Raji (cell line): Measurements from ENCODE around the gene PPP4R2.

Experiments
- POLR2A ChIP-seq: IDR thresholded peaks from 2 replicates; pipeline ENCODE4 v1.6.1; 2011; ENCODE audit warnings: low read depth, low read length, control low read depth; ENCODE audit not compliant: insufficient read depth

Gene PPP4R2

GRCh38 chr3:73069187-73069586 is 72.6 kb downstream of the PPP4R2 start:
- TF ChIP-seq POLR2A: no peak

- TF ChIP-seq POLR2A: no peak
Measured at GRCh38 chr3:73069775-73070444, 73.3 kb downstream of the PPP4R2 start.

DNA sequence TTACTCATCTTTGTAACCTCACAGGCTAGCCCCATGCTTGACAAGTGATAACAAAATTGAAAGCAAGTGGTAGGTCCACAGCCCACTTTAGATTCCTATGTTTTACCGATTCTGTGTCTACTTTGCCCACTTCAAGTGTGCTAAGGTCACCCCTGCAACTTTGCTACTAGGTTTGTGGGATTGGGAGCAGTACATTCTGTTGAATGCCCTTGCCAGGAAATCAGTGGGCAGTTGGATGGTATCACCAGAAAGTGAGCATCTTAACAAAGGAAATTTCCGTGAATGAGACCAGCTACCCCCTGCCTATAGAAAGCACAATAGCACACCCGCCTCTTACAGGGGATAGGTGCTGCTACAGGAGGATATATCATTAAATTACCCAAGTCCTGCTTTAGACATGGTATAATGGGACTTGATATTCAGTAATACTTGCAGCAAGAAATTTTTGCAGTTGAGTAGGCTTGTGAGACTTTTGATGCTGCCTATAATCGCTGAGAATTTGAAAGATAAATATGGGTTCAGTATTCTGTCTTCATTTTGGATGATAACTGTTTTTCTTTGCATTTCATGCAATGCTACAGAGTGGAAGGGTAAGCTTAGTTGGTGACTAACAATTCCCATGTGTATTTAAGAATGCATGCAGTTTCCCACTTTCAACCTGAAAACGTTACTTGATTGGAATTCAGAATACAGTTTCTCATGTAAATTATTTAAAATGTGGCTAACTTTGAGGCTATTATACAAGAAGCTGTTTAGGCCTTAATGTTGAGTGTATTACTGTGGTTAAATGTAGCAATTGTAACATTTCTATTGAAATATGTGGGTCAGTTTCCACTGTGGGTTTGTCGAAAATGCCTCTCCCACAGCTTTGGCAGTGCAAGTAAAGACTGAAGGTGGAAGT is 74.3 kb downstream of the PPP4R2 start:
- TF ChIP-seq POLR2A: no peak

GRCh38 chr3:73071952-73072351 is 75.3 kb downstream of the PPP4R2 start:
- no peak for TF ChIP-seq POLR2A

- TF ChIP-seq POLR2A: no peak
Measured at GRCh38 chr3:73072634-73073033, 76.0 kb downstream of the PPP4R2 start.

- no peak for TF ChIP-seq POLR2A
Measured at GRCh38 chr3:73073091-73073707, 76.6 kb downstream of the PPP4R2 start.

DNA sequence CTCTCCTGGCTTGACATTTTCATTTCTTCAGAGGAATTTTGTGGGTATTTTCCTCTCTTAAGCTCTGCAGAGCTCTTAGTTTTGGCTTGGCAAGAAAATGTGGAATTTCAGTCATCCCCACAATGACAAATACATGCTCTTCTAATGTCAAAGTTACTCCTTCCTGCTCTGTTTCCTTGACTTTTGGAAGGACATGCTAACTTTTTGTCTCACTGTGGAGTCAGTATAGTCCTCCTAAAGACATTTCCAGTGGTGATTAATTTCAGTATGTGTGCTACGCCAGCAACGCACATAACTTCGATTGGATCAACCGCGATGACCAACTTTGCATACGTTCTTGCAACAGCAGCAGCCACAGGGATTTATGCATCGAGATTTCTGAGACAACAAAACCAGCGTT is 78.2 kb downstream of the PPP4R2 start:
- no peak for TF ChIP-seq POLR2A

DNA sequence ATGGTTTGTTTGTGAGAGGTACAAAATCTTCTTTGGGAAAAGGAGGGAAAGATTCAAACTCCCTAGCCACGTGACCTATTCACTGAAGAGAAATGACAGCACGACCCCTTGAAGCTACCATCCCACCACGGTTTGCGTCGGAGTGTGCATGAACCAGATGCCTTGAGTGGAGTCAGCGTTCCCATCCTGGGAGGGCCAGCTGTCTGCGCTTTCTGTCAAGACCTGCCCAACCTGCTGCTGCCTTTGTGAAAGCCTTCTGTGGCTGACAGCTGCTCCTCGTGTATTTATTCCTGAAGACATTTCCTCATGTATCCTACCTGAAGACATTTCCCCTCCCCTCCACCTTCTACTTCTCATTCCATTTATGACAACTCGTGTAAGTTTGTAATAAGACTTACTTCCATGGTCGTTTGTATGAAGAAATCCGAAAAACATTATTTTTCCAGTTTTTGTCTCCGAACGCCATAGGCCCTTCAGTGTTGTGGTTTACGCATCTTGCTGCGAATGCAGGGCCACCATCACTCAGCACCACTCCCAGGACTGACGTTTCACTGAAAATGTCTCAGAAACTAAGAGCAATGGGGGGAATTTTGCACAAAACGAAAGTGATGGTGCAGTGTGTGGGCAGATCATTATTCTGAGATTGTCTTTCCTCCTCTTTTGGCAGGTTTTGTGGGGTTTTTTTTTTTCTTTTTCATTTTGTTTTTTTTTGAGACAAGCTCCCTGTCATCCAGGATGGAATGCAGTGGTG is 83.8 kb downstream of the PPP4R2 start:
- no peak for TF ChIP-seq POLR2A

DNA sequence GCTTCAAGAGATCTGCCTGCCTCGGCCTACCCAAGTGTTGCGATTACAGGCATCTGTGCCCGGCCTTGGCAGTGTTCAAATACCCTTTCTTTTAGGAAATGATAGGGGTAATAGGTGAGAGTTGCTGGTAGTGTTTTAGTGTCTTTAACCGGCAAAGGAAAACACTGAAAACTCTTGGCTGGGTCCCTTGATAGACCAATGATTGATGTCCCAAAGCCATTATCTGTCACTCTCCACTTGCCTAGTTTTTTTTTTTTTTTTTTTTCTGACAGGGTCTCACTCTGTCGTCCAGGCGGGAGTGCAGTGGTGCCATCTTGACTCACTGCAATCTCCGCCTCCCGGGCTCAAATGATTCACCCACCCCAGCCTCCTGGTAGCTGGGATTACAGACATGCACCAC is 84.5 kb downstream of the PPP4R2 start:
- no peak for TF ChIP-seq POLR2A

- no peak for TF ChIP-seq POLR2A
Measured at GRCh38 chr3:73084170-73084569, 87.6 kb downstream of the PPP4R2 start.

- no peak for TF ChIP-seq POLR2A
Measured at GRCh38 chr3:73086071-73086494, 89.5 kb downstream of the PPP4R2 start.

- no peak for TF ChIP-seq POLR2A
Measured at GRCh38 chr3:73094129-73094528, 97.5 kb downstream of the PPP4R2 start.

DNA sequence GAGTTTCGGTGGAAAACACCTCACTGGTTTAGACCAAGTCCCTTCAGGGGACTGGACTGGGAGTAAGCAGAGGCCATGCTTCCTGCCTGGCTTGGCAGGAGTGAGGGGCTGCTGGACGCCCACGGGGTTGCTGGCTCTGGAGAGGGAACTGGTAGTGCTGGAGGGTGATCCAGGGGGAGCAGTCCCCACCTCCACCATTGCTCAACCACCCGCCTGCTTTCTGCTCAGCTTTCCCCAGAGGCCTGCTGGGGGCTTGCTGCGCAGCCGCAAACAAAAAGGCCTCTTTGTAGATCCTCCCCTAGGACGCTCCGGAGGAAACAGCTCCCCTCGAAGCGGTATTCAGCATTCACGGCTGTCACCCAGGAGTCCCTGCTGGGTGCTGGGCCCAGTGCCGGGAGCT is 98.3 kb downstream of the PPP4R2 start:
- TF ChIP-seq POLR2A: no peak

DNA sequence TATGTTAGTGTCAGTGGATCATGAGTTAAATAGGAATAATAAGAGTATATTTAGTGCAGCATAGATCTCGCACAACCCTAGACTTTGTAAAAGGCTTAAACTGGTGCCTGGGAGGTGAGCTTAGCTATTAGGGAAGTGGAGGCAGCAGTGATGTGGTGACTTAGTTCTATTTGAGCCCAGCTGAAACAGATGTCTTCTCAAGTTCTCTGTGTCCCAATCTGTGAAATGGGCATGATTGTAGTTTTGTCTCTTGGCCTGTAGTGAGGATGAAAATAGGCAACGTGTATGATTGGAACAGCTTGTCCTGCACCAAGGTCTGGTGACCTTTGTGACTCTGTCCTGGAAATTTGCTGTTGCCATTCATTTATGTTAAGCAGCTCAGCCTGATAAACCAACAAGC is 99.6 kb downstream of the PPP4R2 start:
- TF ChIP-seq POLR2A: no peak

- no peak for TF ChIP-seq POLR2A
Measured at GRCh38 chr3:73098026-73098425, 101.4 kb downstream of the PPP4R2 start.
